Measurements from ENCODE around the gene CHST15. TPM values are rescaled to one million over a fixed set of nuclear protein-coding genes. Genes with fewer than 3 reads are reported as not detected.

CHST15 gene
- polyA plus RNA-seq, 4 donors, result 0.45 to 8.5 (median 4.0) TPM

Other genes starting within 250 kb of the CHST15 start
- gene CPXM2, start 201.8 kb downstream of the CHST15 start, polyA plus RNA-seq, result 10 to 100 TPM in 1 of 4 donors, 1 to 10 TPM in 2, under 1 TPM in 1; 0.89 to 55.7 (median 3.6) TPM

Data from small intestine (tissue), 4 donors.